Immature natural killer cell (primary cell): ENCODE results near the gene MBD3. TPM values are rescaled to one million over a fixed set of nuclear protein-coding genes. Genes with fewer than 3 reads are reported as not detected.
A peak's percentile ranks its signal among the peaks of the same experiment; 100 is the strongest.

Experiments
- DNase-seq, 3 donors: peaks; one replicate each; pipeline ENCODE4 v3.0.0; 2022; ENCODE audit warnings: mixed read lengths in 1 of 3
- H3K27ac Mint-ChIP-seq, 6 donors: one replicate each; pipeline ENCODE4 v1.8.0; 2020; ENCODE audit warnings: mixed read lengths in 6 of 6, mild to moderate bottlenecking in 5 of 6, inconsistent platforms in 4 of 6, moderate library complexity in 3 of 6
- H3K27me3 Mint-ChIP-seq, 3 donors: one replicate each; pipeline ENCODE4 v1.8.0; 2020 to 2021; ENCODE audit warnings: low read depth in 3 of 3, mild to moderate bottlenecking in 3 of 3, mixed read lengths in 3 of 3, moderate library complexity in 3 of 3, inconsistent platforms in 1 of 3
- H3K36me3 Mint-ChIP-seq, 3 donors: one replicate each; pipeline ENCODE4 v1.8.0; 2020; ENCODE audit warnings: mixed read lengths in 3 of 3, inconsistent platforms in 2 of 3, mild to moderate bottlenecking in 2 of 3
- H3K4me1 Mint-ChIP-seq, 2 donors: one replicate each; pipeline ENCODE4 v1.8.0; 2020; ENCODE audit warnings: inconsistent platforms in 2 of 2, mild to moderate bottlenecking in 2 of 2, mixed read lengths in 2 of 2, moderate library complexity in 1 of 2
- H3K4me3 Mint-ChIP-seq, 5 donors: one replicate each; pipeline ENCODE4 v1.8.0; 2020; ENCODE audit warnings: mild to moderate bottlenecking in 5 of 5, mixed read lengths in 5 of 5, inconsistent platforms in 3 of 5, moderate library complexity in 3 of 5
- H3K9me3 Mint-ChIP-seq, 6 donors: one replicate each; pipeline ENCODE4 v1.8.0; 2020; ENCODE audit warnings: mild to moderate bottlenecking in 6 of 6, mixed read lengths in 6 of 6, inconsistent platforms in 4 of 6, moderate library complexity in 3 of 6
- polyA plus RNA-seq, 3 donors: library from polyadenylated mRNA; unstranded; fragments of 300-500 nt; fragmentation: Illumina TruSeq; gene quantifications; one replicate each; pipeline ENCODE4 v1.2.3, GENCODE V29; 2021

The MBD3 gene
- polyA plus RNA-seq, 3 donors from 2014 or later = 4.8 to 13.8 (median 6.9) TPM

- no peaks in the 10 kb centered on the region for H3K9me3 Mint-ChIP-seq
- no peak for DNase-seq
- H3K27me3 Mint-ChIP-seq = no peaks in the 10 kb centered on the region
- H3K36me3 Mint-ChIP-seq = peaks cover 0 to 4% (median 3%) of the 10 kb centered on the region in 3 donors
- no peak overlapping the region for H3K4me3 Mint-ChIP-seq
- H3K27ac Mint-ChIP-seq = no peak overlapping the region
- peaks cover 0 to 2% of the 10 kb centered on the region in 2 donors for H3K4me1 Mint-ChIP-seq
These were observed 34.5 kb upstream of the MBD3 start for GRCh38 chr19:1627194-1627593.

GRCh38 chr19:1626417-1627010, 33.8 kb upstream of the MBD3 start:
- DNase-seq = no peak
- Mint-ChIP-seq H3K9me3 (no peaks in the 10 kb centered on the region), H3K4me3 (no peak overlapping the region), H3K4me1 (peaks cover 0 to 2% of the 10 kb centered on the region in 2 donors), H3K27ac (no peak overlapping the region), H3K36me3 (peaks cover 0 to 4% (median 3%) of the 10 kb centered on the region in 3 donors), H3K27me3 (no peaks in the 10 kb centered on the region)

GRCh38 chr19:1624458-1624857, 31.8 kb upstream of the MBD3 start:
- peak; percentile 18 to 32 (median 26) for DNase-seq
- H3K27ac Mint-ChIP-seq = peak overlapping the region in 1 of 6 donors; percentile 12

DNA sequence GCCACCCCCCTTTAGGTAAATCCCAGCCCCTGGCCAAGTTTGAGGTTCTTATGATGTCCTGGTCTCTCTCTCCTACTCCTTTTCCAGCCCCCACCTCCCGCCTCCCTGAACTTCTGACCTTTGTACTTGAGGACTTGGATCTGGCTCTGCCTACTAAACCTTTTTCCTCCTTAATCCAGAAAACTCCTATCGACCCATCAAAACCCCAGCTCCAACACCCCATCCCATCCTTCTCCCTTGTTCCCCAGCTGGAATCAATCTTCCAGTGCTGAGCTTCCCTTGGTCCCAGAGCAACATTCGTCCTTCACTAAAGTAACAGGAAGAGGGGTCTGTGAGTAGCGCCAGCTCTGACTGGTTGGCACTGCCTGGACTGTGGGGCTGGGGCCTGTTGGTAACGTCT, 29.9 kb upstream of the MBD3 start:
- peaks cover 0 to 2% (median 0%) of the 10 kb centered on the region in 3 donors for H3K27me3 Mint-ChIP-seq
- H3K9me3 Mint-ChIP-seq = no peaks in the 10 kb centered on the region
- no peak overlapping the region for H3K4me3 Mint-ChIP-seq
- DNase-seq = no peak
- peak overlapping the region in 1 of 6 donors; percentile 32 for H3K27ac Mint-ChIP-seq
- peaks cover 0 to 4% (median 3%) of the 10 kb centered on the region in 3 donors for H3K36me3 Mint-ChIP-seq
- peaks cover 0 to 2% of the 10 kb centered on the region in 2 donors for H3K4me1 Mint-ChIP-seq

More at GRCh38 chr19:1624458-1624857, 31.8 kb upstream of the MBD3 start:
- Mint-ChIP-seq H3K36me3 (peaks cover 0 to 4% (median 3%) of the 10 kb centered on the region in 3 donors), H3K9me3 (no peaks in the 10 kb centered on the region), H3K4me1 (peaks cover 0 to 2% of the 10 kb centered on the region in 2 donors), H3K27me3 (no peaks in the 10 kb centered on the region), H3K4me3 (peak overlapping the region in 1 of 5 donors; percentile 23)

GRCh38 chr19:1622007-1622406, 29.3 kb upstream of the MBD3 start:
- Mint-ChIP-seq H3K27ac (no peak overlapping the region), H3K9me3 (no peaks in the 10 kb centered on the region), H3K36me3 (peaks cover 0 to 4% (median 3%) of the 10 kb centered on the region in 3 donors), H3K4me1 (peaks cover 2% of the 10 kb centered on the region in 2 donors), H3K4me3 (no peak overlapping the region), H3K27me3 (peaks cover 0 to 2% (median 0%) of the 10 kb centered on the region in 3 donors)
- DNase-seq = no peak

DNA sequence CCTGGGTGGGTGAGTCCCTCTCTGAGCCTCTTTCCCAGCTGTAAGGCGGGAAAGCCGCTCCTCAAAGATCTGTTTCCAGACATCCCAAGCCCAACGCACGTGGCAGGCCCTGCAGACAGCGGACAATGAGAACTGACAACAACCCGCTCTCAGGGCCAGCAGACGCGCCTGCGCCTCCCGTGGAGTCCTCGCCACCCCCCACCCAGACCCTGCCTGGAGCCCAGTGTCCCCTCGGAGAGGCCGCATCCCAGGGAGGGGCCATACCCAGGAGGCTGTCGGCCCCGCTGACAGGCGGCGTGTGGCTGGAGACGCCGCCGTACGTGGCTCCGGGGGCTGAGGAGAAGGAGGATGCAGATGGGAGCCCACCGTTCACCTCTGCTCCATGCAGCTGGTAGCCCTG, 28.9 kb upstream of the MBD3 start:
- H3K4me3 Mint-ChIP-seq = no peak overlapping the region
- peaks cover 4 to 6% of the 10 kb centered on the region in 2 donors for H3K4me1 Mint-ChIP-seq
- no peaks in the 10 kb centered on the region for H3K9me3 Mint-ChIP-seq
- DNase-seq = no peak
- peaks cover 0 to 4% (median 3%) of the 10 kb centered on the region in 3 donors for H3K36me3 Mint-ChIP-seq
- no peak overlapping the region for H3K27ac Mint-ChIP-seq
- peaks cover 0 to 2% (median 0%) of the 10 kb centered on the region in 3 donors for H3K27me3 Mint-ChIP-seq

- Mint-ChIP-seq H3K27me3 (peaks cover 0 to 2% (median 0%) of the 10 kb centered on the region in 3 donors), H3K9me3 (no peaks in the 10 kb centered on the region), H3K27ac (peak overlapping the region in 1 of 6 donors; percentile 50), H3K4me1 (peaks cover 4 to 8% of the 10 kb centered on the region in 2 donors), H3K36me3 (peaks cover 0 to 3% (median 3%) of the 10 kb centered on the region in 3 donors), H3K4me3 (no peak overlapping the region)
- no peak for DNase-seq
These were observed 28.4 kb upstream of the MBD3 start for GRCh38 chr19:1621021-1621420.

DNA sequence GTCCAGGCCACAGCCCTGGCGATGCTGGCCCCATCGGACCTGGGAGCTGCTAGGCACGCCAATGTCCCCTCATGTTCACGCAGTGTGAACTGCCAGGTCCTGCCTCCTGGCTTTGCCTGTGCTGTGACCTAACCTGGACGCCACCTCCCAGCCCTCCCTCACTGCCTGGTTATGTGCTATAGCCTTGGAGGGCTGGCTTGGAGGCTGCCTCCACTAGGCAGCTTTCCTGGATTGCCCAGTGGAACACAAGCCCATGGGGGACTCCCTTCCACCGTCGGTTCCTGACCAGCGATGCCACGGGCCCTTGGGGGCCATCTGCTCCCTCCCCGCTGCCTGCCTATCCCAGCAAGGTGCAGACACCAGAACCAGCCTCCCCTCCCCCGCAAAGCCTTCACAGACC, 27.8 kb upstream of the MBD3 start:
- peaks cover 0 to 2% (median 0%) of the 10 kb centered on the region in 3 donors for H3K27me3 Mint-ChIP-seq
- H3K27ac Mint-ChIP-seq = no peak overlapping the region
- no peak overlapping the region for H3K4me3 Mint-ChIP-seq
- H3K9me3 Mint-ChIP-seq = no peaks in the 10 kb centered on the region
- DNase-seq = no peak
- H3K36me3 Mint-ChIP-seq = no peaks in the 10 kb centered on the region
- peaks cover 4 to 8% of the 10 kb centered on the region in 2 donors for H3K4me1 Mint-ChIP-seq

DNA sequence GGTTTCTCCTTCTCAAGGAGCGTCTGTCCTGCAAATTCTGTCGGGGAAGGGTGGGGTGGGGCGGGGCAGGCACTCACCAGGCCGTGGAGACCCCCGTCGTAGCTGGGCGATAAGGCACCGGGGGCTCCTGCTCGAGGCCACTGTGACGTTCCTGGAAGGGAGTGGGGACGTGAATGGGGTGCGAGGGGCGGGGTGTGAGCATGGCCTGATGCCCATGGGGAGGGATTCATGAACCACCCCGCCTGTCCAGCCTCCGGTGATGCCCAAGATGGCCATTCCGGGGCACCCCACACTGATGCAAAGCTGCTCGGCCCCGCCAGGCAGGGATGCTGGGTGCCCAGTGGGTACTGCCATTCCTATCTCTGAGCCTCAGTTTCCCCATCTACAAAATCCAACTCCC, 27.0 kb upstream of the MBD3 start:
- DNase-seq = no peak
- no peak overlapping the region for H3K27ac Mint-ChIP-seq

DNA sequence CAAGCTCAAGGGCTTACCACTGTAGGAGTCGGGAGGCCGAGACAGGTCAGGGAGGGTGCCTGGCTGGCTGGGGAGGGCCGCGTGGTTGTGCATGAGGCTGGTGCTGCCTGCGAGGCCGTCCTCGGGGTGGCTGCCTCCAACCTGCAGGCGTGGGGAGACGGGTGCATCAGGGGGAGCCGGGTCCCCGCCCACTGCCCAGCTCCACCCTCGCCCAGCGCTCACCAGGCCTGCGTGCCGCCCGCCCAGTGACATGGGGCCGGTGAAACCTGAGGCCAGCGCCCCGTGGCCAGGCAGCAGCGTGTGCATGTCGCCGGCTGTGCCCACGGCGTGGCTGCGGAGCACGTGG, 26.4 kb upstream of the MBD3 start:
- Mint-ChIP-seq H3K4me1 (peaks cover 2 to 8% of the 10 kb centered on the region in 2 donors), H3K27me3 (peaks cover 0 to 2% (median 0%) of the 10 kb centered on the region in 3 donors), H3K27ac (no peak overlapping the region), H3K36me3 (no peaks in the 10 kb centered on the region), H3K4me3 (no peak overlapping the region), H3K9me3 (no peaks in the 10 kb centered on the region)
- no peak for DNase-seq

More for the DNA sequence above, 27.0 kb upstream of the MBD3 start:
- H3K4me1 Mint-ChIP-seq = peaks cover 4 to 8% of the 10 kb centered on the region in 2 donors
- no peak overlapping the region for H3K4me3 Mint-ChIP-seq
- no peaks in the 10 kb centered on the region for H3K9me3 Mint-ChIP-seq
- H3K27me3 Mint-ChIP-seq = peaks cover 0 to 2% (median 0%) of the 10 kb centered on the region in 3 donors
- no peaks in the 10 kb centered on the region for H3K36me3 Mint-ChIP-seq

DNA sequence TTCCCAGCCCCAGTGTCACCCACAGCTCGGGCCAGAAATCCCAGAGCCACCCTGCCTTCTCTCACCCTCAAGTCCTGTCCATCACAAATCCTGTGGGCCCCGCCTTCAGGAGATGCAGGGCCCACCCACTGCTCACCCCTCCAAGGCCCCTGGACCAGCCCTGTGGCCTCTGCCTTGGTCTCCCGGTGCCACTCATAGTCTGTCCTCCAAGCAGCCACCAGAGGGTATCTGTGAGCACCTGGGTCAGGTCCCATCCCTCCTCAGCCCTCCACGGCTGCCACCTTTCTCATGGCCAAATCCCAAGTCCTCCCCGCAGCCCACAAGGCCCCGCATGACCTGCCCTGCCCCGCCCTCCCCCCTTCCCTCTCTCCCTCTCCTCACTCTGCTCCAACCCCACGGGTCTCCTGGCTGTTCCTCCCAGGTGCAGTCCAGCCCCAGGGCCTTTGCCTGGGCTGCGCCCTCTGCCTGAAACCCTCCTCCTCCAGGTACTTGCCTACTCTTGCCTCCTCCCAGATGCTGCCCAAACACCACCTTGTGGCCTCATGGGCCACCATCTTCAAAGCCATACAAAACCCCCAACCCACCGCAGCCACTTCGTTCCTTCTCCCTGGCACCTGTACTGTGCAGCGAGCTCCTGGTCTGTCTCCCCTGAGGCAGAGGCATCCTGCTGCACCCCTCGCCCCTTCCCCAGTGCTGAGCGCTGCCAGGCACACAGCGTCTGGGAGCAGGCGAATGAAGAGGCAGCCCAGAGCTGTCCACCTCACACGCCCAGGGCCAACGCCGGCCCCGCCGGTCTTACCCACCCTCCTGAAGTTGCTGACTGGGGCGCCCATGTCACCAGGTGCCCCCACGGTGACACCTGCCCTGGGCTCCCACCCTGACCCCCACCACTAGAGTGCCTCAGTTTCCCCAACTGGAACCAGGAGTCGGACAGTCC, 25.8 kb upstream of the MBD3 start:
- Mint-ChIP-seq H3K9me3 (no peaks in the 10 kb centered on the region), H3K4me1 (peaks cover 2 to 8% of the 10 kb centered on the region in 2 donors), H3K36me3 (no peaks in the 10 kb centered on the region), H3K27me3 (peaks cover 0 to 2% (median 0%) of the 10 kb centered on the region in 3 donors), H3K4me3 (no peak overlapping the region), H3K27ac (peak overlapping the region in 4 of 6 donors; percentile 17 to 56 (median 30))
- DNase-seq = no peak

GRCh38 chr19:1616875-1617274, 24.2 kb upstream of the MBD3 start:
- Mint-ChIP-seq H3K27ac (peak overlapping the region in 5 of 6 donors; percentile 22 to 74 (median 60)), H3K4me1 (peaks cover 2 to 8% of the 10 kb centered on the region in 2 donors), H3K27me3 (peaks cover 0 to 2% (median 2%) of the 10 kb centered on the region in 3 donors), H3K36me3 (peaks cover 0 to 3% (median 0%) of the 10 kb centered on the region in 3 donors), H3K9me3 (no peaks in the 10 kb centered on the region), H3K4me3 (no peak overlapping the region)
- DNase-seq = no peak

DNA sequence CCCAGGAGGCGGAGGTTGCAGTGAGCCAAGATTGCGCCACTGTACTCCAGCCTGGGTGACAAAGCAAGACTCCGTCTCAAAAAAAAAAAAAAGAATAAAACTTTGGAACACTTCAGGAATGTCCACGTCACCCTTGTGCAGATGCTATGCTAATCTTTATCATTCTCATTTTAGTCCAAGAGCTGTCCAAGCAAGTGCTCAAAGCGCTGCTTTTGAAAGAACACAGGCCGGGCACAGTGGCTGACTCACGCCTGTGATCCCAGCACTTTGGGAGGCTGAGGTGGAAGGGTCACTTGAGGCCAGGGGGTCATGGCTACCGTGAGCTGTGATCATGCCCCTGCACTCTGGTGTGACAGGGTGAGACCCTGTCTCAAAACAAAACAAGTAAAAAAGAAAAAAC, 23.7 kb upstream of the MBD3 start:
- DNase-seq = no peak
- Mint-ChIP-seq H3K36me3 (peaks cover 0 to 3% (median 0%) of the 10 kb centered on the region in 3 donors), H3K9me3 (no peaks in the 10 kb centered on the region), H3K27me3 (peaks cover 0 to 2% (median 2%) of the 10 kb centered on the region in 3 donors), H3K4me3 (no peak overlapping the region), H3K27ac (peak overlapping the region in 4 of 6 donors; percentile 28 to 74 (median 48)), H3K4me1 (peaks cover 2 to 8% of the 10 kb centered on the region in 2 donors)
